ENCODE data around the gene TBL1XR1.

The TBL1XR1 gene

DNA sequence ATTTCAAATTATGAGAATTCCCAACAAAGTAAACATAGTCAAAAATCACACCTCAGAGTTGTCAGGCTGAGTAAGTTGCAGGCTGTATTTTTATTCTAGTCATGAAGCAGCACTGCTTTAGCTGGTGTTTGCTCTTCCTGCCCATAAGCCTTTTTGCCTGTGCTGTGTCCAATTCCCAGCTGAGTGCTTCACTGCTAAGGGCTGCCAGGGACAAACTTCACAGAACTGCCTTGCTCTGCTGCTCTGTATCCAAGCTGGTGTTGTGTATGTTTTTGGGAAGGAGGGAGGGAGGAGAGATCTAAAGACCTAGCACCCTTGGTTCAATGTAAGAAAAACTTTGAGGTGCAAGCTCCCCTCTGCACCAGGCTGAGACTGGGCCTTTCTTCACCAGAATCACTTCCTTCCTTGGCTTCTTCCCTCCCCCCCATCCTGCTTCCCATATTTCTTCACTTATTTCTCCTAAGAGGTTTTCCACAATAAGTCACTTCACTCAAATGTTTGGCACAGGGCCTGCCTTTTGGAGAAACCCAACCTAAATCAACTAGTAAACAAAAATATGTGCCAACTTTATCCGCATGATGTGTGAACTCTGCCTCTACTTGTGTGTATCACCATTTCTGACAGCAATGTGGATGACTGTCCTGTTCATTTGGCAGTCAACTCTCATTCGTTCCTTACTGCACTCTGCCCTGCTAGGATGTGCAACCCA, 156.1 kb downstream of the TBL1XR1 start:
- Histone ChIP-seq H4K20me1 (ENCODE audit: insufficient read depth, low read length) (no peaks in the 10 kb centered on the region), H3K9me2 (ENCODE audit: low read depth, low read length) (no peaks in the 10 kb centered on the region), H2AFZ (ENCODE audit: low read length) (no peak overlapping the region), H3K9me3 (ENCODE audit: low read length) (peaks cover 12% of the 10 kb centered on the region), H3F3A (ENCODE audit: insufficient read depth, low read length) (no peaks in the 10 kb centered on the region), H3K4me1 (ENCODE audit: insufficient read depth, low read length, severe bottlenecking) (peaks cover 17% of the 10 kb centered on the region), H3K4me2 (ENCODE audit: low read length) (no peak overlapping the region), H3K79me2 (ENCODE audit: insufficient read depth, low read length) (no peaks in the 10 kb centered on the region), H3K27ac (ENCODE audit: low read depth, low read length, poor library complexity, severe bottlenecking) (no peak overlapping the region), H3K27me3 (ENCODE audit: insufficient read depth, low read length) (no peaks in the 10 kb centered on the region), H3K9ac (ENCODE audit: low read length) (no peak overlapping the region), H3K36me3 (ENCODE audit: insufficient read depth, low read length) (peaks cover 98% of the 10 kb centered on the region), H3K4me3 (ENCODE audit: low read depth, low read length, poor library complexity, severe bottlenecking) (no peak overlapping the region)
- TF ChIP-seq, protein P1, sequence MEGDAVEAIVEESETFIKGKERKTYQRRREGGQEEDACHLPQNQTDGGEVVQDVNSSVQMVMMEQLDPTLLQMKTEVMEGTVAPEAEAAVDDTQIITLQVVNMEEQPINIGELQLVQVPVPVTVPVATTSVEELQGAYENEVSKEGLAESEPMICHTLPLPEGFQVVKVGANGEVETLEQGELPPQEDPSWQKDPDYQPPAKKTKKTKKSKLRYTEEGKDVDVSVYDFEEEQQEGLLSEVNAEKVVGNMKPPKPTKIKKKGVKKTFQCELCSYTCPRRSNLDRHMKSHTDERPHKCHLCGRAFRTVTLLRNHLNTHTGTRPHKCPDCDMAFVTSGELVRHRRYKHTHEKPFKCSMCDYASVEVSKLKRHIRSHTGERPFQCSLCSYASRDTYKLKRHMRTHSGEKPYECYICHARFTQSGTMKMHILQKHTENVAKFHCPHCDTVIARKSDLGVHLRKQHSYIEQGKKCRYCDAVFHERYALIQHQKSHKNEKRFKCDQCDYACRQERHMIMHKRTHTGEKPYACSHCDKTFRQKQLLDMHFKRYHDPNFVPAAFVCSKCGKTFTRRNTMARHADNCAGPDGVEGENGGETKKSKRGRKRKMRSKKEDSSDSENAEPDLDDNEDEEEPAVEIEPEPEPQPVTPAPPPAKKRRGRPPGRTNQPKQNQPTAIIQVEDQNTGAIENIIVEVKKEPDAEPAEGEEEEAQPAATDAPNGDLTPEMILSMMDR (IDR thresholded peaks at IDR 0.05; ENCODE audit: low read length) = no peak
- TF ChIP-seq EZH2 (IDR thresholded peaks at IDR 0.05; ENCODE audit: borderline replicate concordance, low read length) = no peak

DNA sequence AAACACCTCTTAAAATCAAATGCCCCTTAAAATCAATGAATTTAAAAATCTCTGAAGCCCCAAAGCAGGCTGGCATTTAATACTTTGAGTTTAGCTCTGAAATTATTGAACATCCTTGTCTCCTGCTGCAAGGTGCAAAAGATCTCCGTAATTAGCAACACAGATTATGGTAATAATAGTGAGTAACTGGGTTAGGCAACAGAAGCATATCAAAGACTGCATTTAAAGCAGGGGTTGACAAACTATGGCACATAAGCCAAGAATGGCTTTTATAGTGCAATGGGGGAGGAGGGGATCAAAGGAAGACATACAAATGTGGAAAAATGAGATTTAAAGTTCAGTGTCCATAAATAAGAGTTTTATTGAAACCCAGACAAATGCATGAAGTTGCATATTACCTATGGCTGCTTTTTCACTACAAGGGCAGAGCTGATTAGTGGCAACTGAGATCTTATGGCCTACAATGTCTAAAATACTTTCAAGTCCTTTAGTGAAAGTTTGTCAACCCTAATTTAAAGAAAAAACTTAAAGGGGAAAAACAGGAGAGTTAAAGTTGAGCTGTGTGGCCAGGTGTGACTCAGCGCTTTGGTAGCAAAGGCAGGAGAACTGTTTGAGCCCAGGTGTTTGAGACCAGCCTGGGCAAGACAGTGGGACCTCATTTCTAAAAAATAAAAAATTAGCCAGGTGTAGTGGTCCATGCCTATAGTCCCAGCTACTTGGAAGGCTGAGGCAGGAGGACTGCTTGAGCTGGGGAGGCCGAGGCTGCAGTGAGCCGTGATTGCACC, 157.6 kb downstream of the TBL1XR1 start:
- no peaks in the 10 kb centered on the region for H4K20me1 ChIP-seq (ENCODE audit: insufficient read depth, low read length)
- H3K27ac ChIP-seq (ENCODE audit: low read depth, low read length, poor library complexity, severe bottlenecking) = peak overlapping the region; percentile 5
- no peaks in the 10 kb centered on the region for H3K79me2 ChIP-seq (ENCODE audit: insufficient read depth, low read length)
- no peak overlapping the region for H2AFZ ChIP-seq (ENCODE audit: low read length)
- H3K9me2 ChIP-seq (ENCODE audit: low read depth, low read length) = no peaks in the 10 kb centered on the region
- H3K9me3 ChIP-seq (ENCODE audit: low read length) = peaks cover 8% of the 10 kb centered on the region; the same call in 1 of the 2 replicates
- TF ChIP-seq EZH2 (IDR thresholded peaks at IDR 0.05; ENCODE audit: borderline replicate concordance, low read length) = no peak
- TF ChIP-seq, protein P1 (IDR thresholded peaks at IDR 0.05; ENCODE audit: low read length) = no peak
- H3F3A ChIP-seq (ENCODE audit: insufficient read depth, low read length) = no peaks in the 10 kb centered on the region
- H3K36me3 ChIP-seq (ENCODE audit: insufficient read depth, low read length) = peaks cover 97% of the 10 kb centered on the region
- H3K27me3 ChIP-seq (ENCODE audit: insufficient read depth, low read length) = no peaks in the 10 kb centered on the region
- H3K4me2 ChIP-seq (ENCODE audit: low read length) = no peak overlapping the region
- peaks cover 18% of the 10 kb centered on the region for H3K4me1 ChIP-seq (ENCODE audit: insufficient read depth, low read length, severe bottlenecking)
- H3K9ac ChIP-seq (ENCODE audit: low read length) = no peak overlapping the region
- H3K4me3 ChIP-seq (ENCODE audit: low read depth, low read length, poor library complexity, severe bottlenecking) = no peak overlapping the region

DNA sequence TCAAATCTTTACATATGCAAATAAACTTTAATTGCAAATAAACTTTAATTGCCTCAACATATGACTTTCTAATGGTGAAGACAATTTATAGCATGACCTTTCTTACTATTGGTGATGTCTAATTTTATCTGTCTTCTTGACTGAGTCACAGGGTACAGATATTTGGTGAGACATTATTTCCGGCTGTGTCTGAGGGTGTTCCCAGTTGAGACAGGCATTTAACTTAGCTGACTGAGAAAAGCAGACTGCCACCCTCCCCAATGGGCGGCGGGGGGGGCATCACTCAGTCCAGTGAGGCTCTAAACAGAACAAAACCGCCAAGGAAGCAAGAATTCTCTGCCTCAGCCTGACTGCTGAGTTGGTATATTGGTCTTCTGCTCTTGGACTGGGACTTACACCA, 160.0 kb downstream of the TBL1XR1 start:
- peaks cover 18% of the 10 kb centered on the region for H3K4me1 ChIP-seq (ENCODE audit: insufficient read depth, low read length, severe bottlenecking)
- H3K9ac ChIP-seq (ENCODE audit: low read length) = no peak overlapping the region
- H4K20me1 ChIP-seq (ENCODE audit: insufficient read depth, low read length) = no peaks in the 10 kb centered on the region
- no peaks in the 10 kb centered on the region for H3K9me3 ChIP-seq (ENCODE audit: low read length)
- H3F3A ChIP-seq (ENCODE audit: insufficient read depth, low read length) = no peaks in the 10 kb centered on the region
- H2AFZ ChIP-seq (ENCODE audit: low read length) = no peak overlapping the region
- H3K36me3 ChIP-seq (ENCODE audit: insufficient read depth, low read length) = peaks cover 93% of the 10 kb centered on the region
- no peak overlapping the region for H3K4me2 ChIP-seq (ENCODE audit: low read length)
- H3K4me3 ChIP-seq (ENCODE audit: low read depth, low read length, poor library complexity, severe bottlenecking) = no peak overlapping the region
- peak overlapping the region; percentile 22 for H3K27ac ChIP-seq (ENCODE audit: low read depth, low read length, poor library complexity, severe bottlenecking)
- H3K79me2 ChIP-seq (ENCODE audit: insufficient read depth, low read length) = no peaks in the 10 kb centered on the region
- H3K9me2 ChIP-seq (ENCODE audit: low read depth, low read length) = no peaks in the 10 kb centered on the region
- H3K27me3 ChIP-seq (ENCODE audit: insufficient read depth, low read length) = no peaks in the 10 kb centered on the region
- no peak for TF ChIP-seq EZH2 (IDR thresholded peaks at IDR 0.05; ENCODE audit: borderline replicate concordance, low read length)
- TF ChIP-seq, protein P1 (IDR thresholded peaks at IDR 0.05; ENCODE audit: low read length) = no peak

Measured in OCI-LY1 (cell line).